ENCODE measurements around the gene NCAM1.

GRCh38 chr11:113279591-113279990 is 318.4 kb downstream of the NCAM1 start:
- TF ChIP-seq CTCF (IDR thresholded peaks at IDR 0.05) (no peak), POLR2A (IDR thresholded peaks at IDR 0.05) (no peak)
